Measurements from ENCODE around the gene QPCT. TPM values are rescaled to one million over a fixed set of nuclear protein-coding genes. Genes with fewer than 3 reads are reported as not detected.

The QPCT gene
- total RNA-seq, 3 donors from 2014 or later: 4.3 to 15.8 (median 6.8) TPM

- Histone ChIP-seq H3K9me3 (no peaks in the 10 kb centered on the region), H3K4me3 (no peak overlapping the region), H3K36me3 (ENCODE audit: low read depth) (no peaks in the 10 kb centered on the region), H3K4me1 (ENCODE audit: low read depth) (no peaks in the 10 kb centered on the region)
- DNase-seq (no peak), ATAC-seq (no peak)
- intact Hi-C loops (cut with DNase I, micrococcal nuclease): no loop called here
- TF ChIP-seq CTCF (IDR thresholded peaks at IDR 0.05): no peak
Observed at GRCh38 chr2:37335604-37336003, 8.8 kb upstream of the QPCT start.

GRCh38 chr2:37337620-37338280, 6.7 kb upstream of the QPCT start:
- intact Hi-C loops (cut with DNase I, micrococcal nuclease): no loop called here
- Histone ChIP-seq H3K4me1 (ENCODE audit: low read depth) (no peaks in the 10 kb centered on the region), H3K9me3 (no peaks in the 10 kb centered on the region), H3K36me3 (ENCODE audit: low read depth) (no peaks in the 10 kb centered on the region), H3K4me3 (no peak overlapping the region)
- TF ChIP-seq CTCF (IDR thresholded peaks at IDR 0.05): no peak
- DNase-seq (no peak), ATAC-seq (no peak)

- intact Hi-C loops (cut with DNase I, micrococcal nuclease): no loop called here
- no peaks in the 10 kb centered on the region for H3K9me3 ChIP-seq
- no peak for ATAC-seq
- no peaks in the 10 kb centered on the region for H3K4me1 ChIP-seq (ENCODE audit: low read depth)
- H3K4me3 ChIP-seq: no peak overlapping the region
- TF ChIP-seq CTCF (IDR thresholded peaks at IDR 0.05): no peak
- DNase-seq: no peak
- no peaks in the 10 kb centered on the region for H3K36me3 ChIP-seq (ENCODE audit: low read depth)
Observed at GRCh38 chr2:37338933-37339332, 5.5 kb upstream of the QPCT start.

- no peak for TF ChIP-seq CTCF (IDR thresholded peaks at IDR 0.05)
- intact Hi-C loops (cut with DNase I, micrococcal nuclease): no loop called here
- no peak for ATAC-seq
Observed at GRCh38 chr2:37340637-37341036, 3.8 kb upstream of the QPCT start.

GRCh38 chr2:37342591-37343220, 1.7 kb upstream of the QPCT start:
- no peak for TF ChIP-seq CTCF (IDR thresholded peaks at IDR 0.05)
- H3K36me3 ChIP-seq (ENCODE audit: low read depth): no peaks in the 10 kb centered on the region
- DNase-seq (no peak), ATAC-seq (no peak)
- H3K4me3 ChIP-seq: no peak overlapping the region
- intact Hi-C loops (cut with DNase I, micrococcal nuclease): no loop called here
- no peaks in the 10 kb centered on the region for H3K9me3 ChIP-seq
- H3K4me1 ChIP-seq (ENCODE audit: low read depth): peaks cover 6% of the 10 kb centered on the region

More at GRCh38 chr2:37340637-37341036, 3.8 kb upstream of the QPCT start:
- Histone ChIP-seq H3K36me3 (ENCODE audit: low read depth) (no peaks in the 10 kb centered on the region), H3K4me1 (ENCODE audit: low read depth) (peaks cover 6% of the 10 kb centered on the region), H3K9me3 (no peaks in the 10 kb centered on the region), H3K4me3 (no peak overlapping the region)
- DNase-seq: no peak

Data from mucosa of descending colon (tissue), 3 donors.